IPS-20b (cell line): ENCODE results near the gene AIP.

Experiments used
- H3K27ac ChIP-seq: one replicate; pipeline ENCODE4 v1.5.1; 2013; ENCODE audit warnings: low read length
- H3K27me3 ChIP-seq: 2 replicates; pipeline ENCODE4 v1.6.1; 2013; ENCODE audit warnings: mild to moderate bottlenecking, low read length, inconsistent platforms; ENCODE audit not compliant: insufficient read depth
- H3K36me3 ChIP-seq: 2 replicates; pipeline ENCODE4 v1.6.1; 2013; ENCODE audit warnings: low read depth, mild to moderate bottlenecking, inconsistent platforms, low read length, moderate library complexity; ENCODE audit not compliant: insufficient read depth
- H3K4me1 ChIP-seq: 2 replicates; pipeline ENCODE4 v1.6.1; 2013; ENCODE audit warnings: mild to moderate bottlenecking, control low read depth, inconsistent platforms, low read length, moderate library complexity; ENCODE audit not compliant: insufficient read depth
- H3K4me3 ChIP-seq: 2 replicates; pipeline ENCODE4 v1.5.1; 2013; ENCODE audit warnings: mild to moderate bottlenecking, low read length, inconsistent platforms
- H3K9ac ChIP-seq: 2 replicates; pipeline ENCODE4 v1.6.1; 2013; ENCODE audit warnings: low read depth, mild to moderate bottlenecking, inconsistent platforms, low read length, moderate library complexity
- H3K9me3 ChIP-seq: 2 replicates; pipeline ENCODE4 v1.6.1; 2013; ENCODE audit warnings: mild to moderate bottlenecking, low read depth, low read length, inconsistent platforms; ENCODE audit not compliant: insufficient read depth

AIP gene

GRCh38 chr11:67452141-67452952, 30.5 kb upstream of the AIP start, which contains the start of gene GPR152:
Gene GPR152, minus strand, starts transcription at chr11:67452729. Its CDS starts 5 bp downstream, at chr11:67452724.
- Histone ChIP-seq H3K27me3 (no peaks in the 10 kb centered on the region), H3K27ac (no peak within 1 kb of the TSS), H3K4me1 (no peaks in the 10 kb centered on the region), H3K36me3 (no peaks in the 10 kb centered on the region), H3K9me3 (no peaks in the 10 kb centered on the region), H3K9ac (no peak within 1 kb of the TSS), H3K4me3 (no peak within 1 kb of the TSS)

- H3K4me3 ChIP-seq, result no peak overlapping the region
- H3K36me3 ChIP-seq, result no peaks in the 10 kb centered on the region
- no peak overlapping the region for H3K9ac ChIP-seq
Observed at GRCh38 chr11:67453816-67454732, 28.8 kb upstream of the AIP start.

DNA sequence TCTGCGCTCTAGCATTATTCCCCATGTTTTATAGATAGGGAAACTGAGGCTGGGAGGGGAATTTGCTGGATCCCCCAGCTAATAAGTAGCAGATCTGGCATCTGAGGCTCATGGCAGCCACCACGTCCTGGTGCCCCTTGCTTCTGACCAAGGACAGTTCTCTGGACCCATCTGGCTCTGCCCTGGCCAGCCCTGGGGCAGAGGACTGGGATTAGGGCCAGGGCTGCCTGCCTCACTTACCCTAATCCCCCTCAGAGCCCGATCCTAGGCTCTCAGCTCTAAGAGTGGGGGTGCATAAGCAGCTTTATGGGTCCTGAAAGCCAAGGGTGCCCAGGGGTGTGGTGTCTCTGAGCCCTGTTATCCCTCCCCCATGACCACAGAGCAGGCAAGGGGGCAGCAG, 27.8 kb upstream of the AIP start, which contains the start of gene CABP4:
TSS of gene CABP4 (plus strand) at position 301 of the 400 bp plus-strand sequence. CDS start at position 371, 70 bp downstream.
- no peak within 1 kb of the TSS; the same call in 1 of the 2 replicates for H3K9ac ChIP-seq
- no peak within 1 kb of the TSS for H3K27ac ChIP-seq
- H3K4me3 ChIP-seq, result no peak within 1 kb of the TSS
- H3K27me3 ChIP-seq, result no peaks in the 10 kb centered on the region; the same call in 1 of the 2 replicates
- no peaks in the 10 kb centered on the region for H3K9me3 ChIP-seq
- H3K36me3 ChIP-seq, result no peaks in the 10 kb centered on the region
- no peaks in the 10 kb centered on the region for H3K4me1 ChIP-seq

More at GRCh38 chr11:67453816-67454732, 28.8 kb upstream of the AIP start:
- Histone ChIP-seq H3K27me3 (no peaks in the 10 kb centered on the region), H3K9me3 (no peaks in the 10 kb centered on the region), H3K4me1 (no peaks in the 10 kb centered on the region), H3K27ac (no peak overlapping the region)

GRCh38 chr11:67456068-67456705, 26.6 kb upstream of the AIP start:
- no peak overlapping the region for H3K27ac ChIP-seq
- H3K36me3 ChIP-seq, result no peaks in the 10 kb centered on the region
- no peak overlapping the region for H3K4me3 ChIP-seq
- H3K9me3 ChIP-seq, result no peaks in the 10 kb centered on the region
- no peaks in the 10 kb centered on the region for H3K4me1 ChIP-seq
- no peak overlapping the region; the same call in 1 of the 2 replicates for H3K9ac ChIP-seq
- H3K27me3 ChIP-seq, result no peaks in the 10 kb centered on the region; the same call in 1 of the 2 replicates

DNA sequence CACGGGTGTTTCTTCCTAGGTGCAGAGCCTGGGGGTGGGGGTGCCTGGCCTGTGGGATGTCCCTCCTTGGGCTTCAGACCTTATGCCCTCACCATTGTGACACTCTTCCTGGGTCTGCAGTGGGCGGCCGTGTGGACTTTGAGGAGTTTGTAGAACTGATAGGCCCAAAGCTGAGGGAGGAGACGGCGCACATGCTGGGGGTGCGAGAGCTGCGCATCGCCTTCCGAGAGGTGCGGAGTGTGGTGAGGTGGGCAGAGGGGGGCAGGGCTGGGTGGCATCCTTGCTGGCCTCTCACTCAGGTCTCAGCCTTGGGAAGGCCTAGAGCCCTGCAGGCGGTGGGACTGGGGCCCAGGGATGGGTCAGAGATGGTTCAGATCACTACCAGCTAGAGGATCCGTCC, 25.4 kb upstream of the AIP start:
- H3K4me1 ChIP-seq, result no peaks in the 10 kb centered on the region
- no peak overlapping the region for H3K4me3 ChIP-seq
- H3K9ac ChIP-seq, result no peak overlapping the region
- H3K27ac ChIP-seq, result no peak overlapping the region
- no peaks in the 10 kb centered on the region; the same call in 1 of the 2 replicates for H3K27me3 ChIP-seq
- H3K36me3 ChIP-seq, result no peaks in the 10 kb centered on the region
- no peaks in the 10 kb centered on the region for H3K9me3 ChIP-seq

GRCh38 chr11:67458266-67458665, 24.6 kb upstream of the AIP start:
- Histone ChIP-seq H3K9ac (no peak overlapping the region), H3K27ac (no peak overlapping the region), H3K4me1 (no peaks in the 10 kb centered on the region), H3K27me3 (no peaks in the 10 kb centered on the region; the same call in 1 of the 2 replicates), H3K4me3 (no peak overlapping the region), H3K36me3 (no peaks in the 10 kb centered on the region), H3K9me3 (no peaks in the 10 kb centered on the region)

DNA sequence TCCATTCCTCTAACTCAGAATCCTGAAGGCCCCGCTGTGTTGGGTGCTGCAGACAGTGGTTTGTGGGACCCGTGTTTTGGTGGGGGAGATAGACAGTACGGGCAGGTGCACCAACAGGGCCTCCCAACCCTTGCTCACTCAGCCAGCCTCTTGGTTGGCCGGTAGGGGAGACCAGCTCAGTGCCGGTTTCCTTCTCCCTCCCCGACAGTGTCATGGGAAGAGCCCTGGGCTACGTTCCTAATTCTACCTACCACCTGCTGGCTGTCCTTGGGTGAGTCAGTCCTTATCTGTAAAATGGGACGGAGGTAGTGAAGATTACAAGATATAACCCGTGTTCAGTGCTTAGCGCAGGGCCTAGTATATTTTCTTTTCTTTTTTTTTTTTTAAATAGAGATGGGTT, 19.6 kb upstream of the AIP start:
- no peaks in the 10 kb centered on the region for H3K9me3 ChIP-seq
- H3K4me3 ChIP-seq, result no peak overlapping the region
- H3K27me3 ChIP-seq, result no peaks in the 10 kb centered on the region; the same call in 1 of the 2 replicates
- no peaks in the 10 kb centered on the region for H3K36me3 ChIP-seq
- no peak overlapping the region for H3K9ac ChIP-seq
- peaks cover 8% of the 10 kb centered on the region for H3K4me1 ChIP-seq
- no peak overlapping the region for H3K27ac ChIP-seq

GRCh38 chr11:67463680-67464410, 19.0 kb upstream of the AIP start:
- Histone ChIP-seq H3K4me1 (peaks cover 11% of the 10 kb centered on the region), H3K9ac (peak overlapping the region; percentile 66; the same call in 1 of the 2 replicates), H3K4me3 (peak overlapping the region; percentile 95; the same call in 1 of the 2 replicates), H3K9me3 (no peaks in the 10 kb centered on the region), H3K27me3 (no peaks in the 10 kb centered on the region; the same call in 1 of the 2 replicates), H3K36me3 (no peaks in the 10 kb centered on the region), H3K27ac (no peak overlapping the region)

DNA sequence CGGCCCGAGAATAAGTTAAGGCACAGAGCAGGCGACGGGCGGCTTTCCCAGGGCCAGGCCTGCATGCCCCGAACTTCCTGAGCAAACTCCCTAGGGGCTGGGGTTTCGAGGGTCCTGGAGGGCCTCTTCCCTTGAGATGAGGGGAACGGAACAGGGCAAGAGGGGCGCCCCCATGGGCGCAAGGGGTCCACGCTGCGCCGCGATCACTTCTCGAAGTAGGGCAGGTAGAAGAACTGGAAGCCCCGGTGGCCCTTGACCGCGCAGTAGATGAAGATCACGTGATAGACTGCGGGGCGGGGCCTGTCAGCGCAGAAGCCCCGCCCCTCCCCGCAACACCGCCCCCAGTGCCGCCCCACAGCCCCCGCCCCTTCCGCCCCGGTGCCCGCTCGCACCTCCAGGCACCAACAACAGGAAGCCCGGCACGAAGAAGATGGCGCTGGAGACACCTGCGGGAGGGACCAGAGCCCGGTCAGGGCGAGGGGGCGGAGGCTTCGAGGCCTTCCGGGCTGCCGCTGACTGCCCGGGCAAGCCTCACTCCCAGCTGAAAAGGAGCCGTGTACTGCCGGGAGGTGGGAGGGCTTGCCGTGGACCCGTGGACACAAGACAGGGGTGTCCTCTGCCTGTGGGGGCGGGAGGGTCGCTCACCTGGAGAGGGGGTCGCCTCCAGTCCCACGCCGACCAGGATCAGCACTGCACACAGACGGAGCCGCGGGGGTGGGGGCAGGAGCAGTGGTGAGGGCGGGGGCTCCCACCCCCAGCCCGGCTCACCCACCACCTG, 18.2 kb upstream of the AIP start:
- peak overlapping the region; percentile 96 for H3K9ac ChIP-seq
- peak overlapping the region; percentile 94 for H3K27ac ChIP-seq
- H3K36me3 ChIP-seq, result no peaks in the 10 kb centered on the region
- H3K4me3 ChIP-seq, result peak overlapping the region; percentile 95
- no peaks in the 10 kb centered on the region; the same call in 1 of the 2 replicates for H3K27me3 ChIP-seq
- no peaks in the 10 kb centered on the region for H3K9me3 ChIP-seq
- H3K4me1 ChIP-seq, result peaks cover 11% of the 10 kb centered on the region

GRCh38 chr11:67465189-67465510, 17.7 kb upstream of the AIP start:
- Histone ChIP-seq H3K27me3 (no peaks in the 10 kb centered on the region; the same call in 1 of the 2 replicates), H3K27ac (peak overlapping the region; percentile 94), H3K9me3 (no peaks in the 10 kb centered on the region), H3K4me1 (peaks cover 11% of the 10 kb centered on the region), H3K36me3 (no peaks in the 10 kb centered on the region), H3K9ac (peak overlapping the region; percentile 96; the same call in 1 of the 2 replicates), H3K4me3 (peak overlapping the region; percentile 95)
